ENCODE measurements around the gene PHF11. TPM values are rescaled to one million over a fixed set of nuclear protein-coding genes. Genes with fewer than 3 reads are reported as not detected.

The PHF11 gene
- total and polyA plus RNA-seq, 3 donors from 2014 or later: 20.7 to 41.2 (median 21.4) TPM

DNA sequence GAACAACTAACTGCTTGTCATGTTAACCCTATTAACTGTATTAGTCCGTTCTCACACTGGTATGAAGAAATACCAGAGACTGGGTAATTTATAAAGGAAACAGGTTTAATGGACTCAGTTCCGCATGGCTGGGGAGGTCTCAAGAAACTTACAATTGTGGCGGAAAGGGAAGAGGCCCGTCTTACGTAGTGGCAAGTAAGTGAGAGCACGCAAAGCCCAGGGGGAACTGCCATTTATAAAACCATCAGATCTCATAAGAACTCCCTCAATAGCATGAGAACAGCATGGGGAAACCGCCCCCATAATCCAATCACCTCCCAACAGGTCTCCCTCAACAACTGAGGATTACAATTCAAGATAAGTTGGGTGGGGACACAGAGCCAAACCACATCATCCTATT, 34.7 kb downstream of the PHF11 start:
- Histone ChIP-seq H3K27me3 (no peaks in the 10 kb centered on the region), H3K4me1 (no peaks in the 10 kb centered on the region), H3K36me3 (ENCODE audit: low read depth, missing control alignments) (no peaks in the 10 kb centered on the region), H3K9me3 (no peaks in the 10 kb centered on the region), H3K27ac (no peak overlapping the region), H3K4me3 (no peak overlapping the region)
- no peak for DNase-seq
- no peak for TF ChIP-seq POLR2A (IDR thresholded peaks at IDR 0.05)
- TF ChIP-seq, protein P1, sequence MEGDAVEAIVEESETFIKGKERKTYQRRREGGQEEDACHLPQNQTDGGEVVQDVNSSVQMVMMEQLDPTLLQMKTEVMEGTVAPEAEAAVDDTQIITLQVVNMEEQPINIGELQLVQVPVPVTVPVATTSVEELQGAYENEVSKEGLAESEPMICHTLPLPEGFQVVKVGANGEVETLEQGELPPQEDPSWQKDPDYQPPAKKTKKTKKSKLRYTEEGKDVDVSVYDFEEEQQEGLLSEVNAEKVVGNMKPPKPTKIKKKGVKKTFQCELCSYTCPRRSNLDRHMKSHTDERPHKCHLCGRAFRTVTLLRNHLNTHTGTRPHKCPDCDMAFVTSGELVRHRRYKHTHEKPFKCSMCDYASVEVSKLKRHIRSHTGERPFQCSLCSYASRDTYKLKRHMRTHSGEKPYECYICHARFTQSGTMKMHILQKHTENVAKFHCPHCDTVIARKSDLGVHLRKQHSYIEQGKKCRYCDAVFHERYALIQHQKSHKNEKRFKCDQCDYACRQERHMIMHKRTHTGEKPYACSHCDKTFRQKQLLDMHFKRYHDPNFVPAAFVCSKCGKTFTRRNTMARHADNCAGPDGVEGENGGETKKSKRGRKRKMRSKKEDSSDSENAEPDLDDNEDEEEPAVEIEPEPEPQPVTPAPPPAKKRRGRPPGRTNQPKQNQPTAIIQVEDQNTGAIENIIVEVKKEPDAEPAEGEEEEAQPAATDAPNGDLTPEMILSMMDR (IDR thresholded peaks at IDR 0.05): no peak
- WGBS, 2 donors: 91 to 96% methylated on average over 7 of the region's 7 CpGs
- intact Hi-C loops (cut with DNase I; ENCODE audit: low total_unique reads): no loop called here

DNA sequence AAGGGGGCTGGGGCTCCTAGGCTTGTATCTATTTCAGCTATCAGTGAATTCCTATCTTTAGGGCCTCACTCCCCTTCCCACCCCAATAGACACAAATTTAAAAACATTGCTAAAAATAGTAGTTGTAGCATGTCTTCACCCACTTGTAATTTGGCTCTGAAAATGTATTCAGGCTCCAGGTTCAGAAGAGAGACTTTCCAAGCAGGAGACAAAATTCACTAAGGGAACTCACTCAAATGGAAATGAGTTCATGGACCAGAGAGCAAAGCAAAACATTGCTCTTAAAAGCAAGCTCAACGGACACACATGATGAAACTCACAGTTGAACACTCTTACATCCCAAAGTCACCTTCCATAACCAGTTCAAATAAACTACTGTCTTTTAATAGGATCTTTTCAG, 36.8 kb downstream of the PHF11 start:
- H3K4me1 ChIP-seq: no peaks in the 10 kb centered on the region
- 90 to 97% methylated on average over 1 of the region's 1 CpG for WGBS, 2 donors
- TF ChIP-seq POLR2A (IDR thresholded peaks at IDR 0.05): no peak
- TF ChIP-seq, protein P1 (IDR thresholded peaks at IDR 0.05): no peak
- no peaks in the 10 kb centered on the region for H3K36me3 ChIP-seq (ENCODE audit: low read depth, missing control alignments)
- intact Hi-C loops (cut with DNase I; ENCODE audit: low total_unique reads): no loop called here
- H3K27me3 ChIP-seq: no peaks in the 10 kb centered on the region
- no peak for DNase-seq
- no peak overlapping the region for H3K27ac ChIP-seq
- H3K4me3 ChIP-seq: no peak overlapping the region
- no peaks in the 10 kb centered on the region for H3K9me3 ChIP-seq

DNA sequence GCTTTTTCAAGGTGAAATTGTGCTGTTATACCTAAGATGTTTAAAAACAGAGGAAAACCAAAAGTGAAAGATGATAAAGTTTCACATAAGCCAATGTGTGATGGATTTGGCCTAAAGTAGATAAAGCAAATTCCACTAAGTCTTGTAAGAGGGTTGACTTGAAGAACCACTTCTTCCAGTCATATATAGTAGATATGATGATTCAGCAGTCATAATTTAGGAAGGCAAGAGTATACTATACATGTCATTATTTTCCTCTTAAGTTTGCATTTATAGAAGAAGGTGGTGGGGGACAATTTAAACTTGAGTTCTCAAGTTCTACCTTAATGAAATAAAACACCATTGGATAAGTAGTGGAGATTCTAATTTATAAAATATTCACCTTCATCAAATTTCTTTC, 37.3 kb downstream of the PHF11 start:
- Histone ChIP-seq H3K9me3 (no peaks in the 10 kb centered on the region), H3K4me1 (no peaks in the 10 kb centered on the region), H3K36me3 (ENCODE audit: low read depth, missing control alignments) (no peaks in the 10 kb centered on the region), H3K27me3 (no peaks in the 10 kb centered on the region), H3K4me3 (no peak overlapping the region), H3K27ac (no peak overlapping the region)
- DNase-seq: no peak
- TF ChIP-seq, protein P1 (IDR thresholded peaks at IDR 0.05): no peak
- no peak for TF ChIP-seq POLR2A (IDR thresholded peaks at IDR 0.05)
- intact Hi-C loops (cut with DNase I; ENCODE audit: low total_unique reads): no loop called here

- Histone ChIP-seq H3K27ac (no peak overlapping the region), H3K27me3 (no peaks in the 10 kb centered on the region), H3K9me3 (no peaks in the 10 kb centered on the region), H3K36me3 (ENCODE audit: low read depth, missing control alignments) (no peaks in the 10 kb centered on the region), H3K4me3 (no peak overlapping the region), H3K4me1 (no peaks in the 10 kb centered on the region)
- no peak for DNase-seq
- intact Hi-C loops (cut with DNase I; ENCODE audit: low total_unique reads): no loop called here
- 70 to 84% methylated on average over 7 of the region's 7 CpGs for WGBS, 2 donors
- TF ChIP-seq, protein P1 (IDR thresholded peaks at IDR 0.05): no peak
These were observed 38.0 kb downstream of the PHF11 start for GRCh38 chr13:49533591-49534269.

Data from testis (tissue), 3 donors.